OCI-LY7 (cell line): Measurements from ENCODE around the gene SCYGR1.

Experiments
- CTCF ChIP-seq: fragments of 200-600 bp; sonication (generic); conservative IDR thresholded peaks from 2 replicates; pipeline ENCODE4 v1.5.1; 2014; ENCODE audit warnings: mild to moderate bottlenecking, antibody characterized with exemption, low read length, moderate library complexity, mixed read lengths
- EZH2phosphoT487 ChIP-seq: fragments of 200-600 bp; sonication (generic); IDR thresholded peaks from 2 replicates; pipeline ENCODE4 v1.6.1; 2018; ENCODE audit warnings: low read depth, borderline replicate concordance, mild to moderate bottlenecking, mixed run types, antibody characterized with exemption, low read length, moderate library complexity, mixed read lengths

GRCh38 chr2:227389661-227390060, 1.9 kb upstream of the SCYGR1 start:
- TF ChIP-seq CTCF (no peak), EZH2phosphoT487 (no peak)
